Panc1 (cell line): ENCODE data around the gene FSTL4. TPM values are rescaled to one million over a fixed set of nuclear protein-coding genes. Genes with fewer than 3 reads are reported as not detected.

Source experiments
- ATAC-seq: fragments of 200-7000 bp; cut with Tn5 transposase; 2 replicates; pipeline ENCODE4 v1.9.1; 2020; ENCODE audit warnings: mild to moderate bottlenecking, moderate library complexity
- BruUV-seq: library from RNA; stranded (reverse); fragments of 400-500 nt; replicated peaks from 2 replicates; lab custom pipeline; 2021; lab: Mats Ljungman, UMichigan
- CTCF ChIA-PET: fragments of 300-600 bp; sonication (Branson Sonifier 250); formaldehyde crosslinking; loops from one replicate; lab custom pipeline; 2022; ENCODE audit warnings: antibody characterized with exemption; lab: Charles Lee
- POLR2A ChIA-PET: fragments of 300-600 bp; sonication (Branson Sonifier 250); formaldehyde crosslinking; loops from one replicate; lab custom pipeline; 2022; ENCODE audit warnings: antibody characterized with exemption; lab: Charles Lee
- DNase-seq: peaks from one replicate; pipeline ENCODE4 v3.0.0-alpha.2; 2010; ENCODE audit warnings: low read depth, low spot score
- H3K27ac ChIP-seq: 2 replicates; pipeline ENCODE4 v1.5.1; 2011; ENCODE audit warnings: mild to moderate bottlenecking, low read length, inconsistent platforms
- H3K27me3 ChIP-seq: fragments of 200-500 bp; sonication (Bioruptor generic); 2 replicates; pipeline ENCODE4 v1.6.0; 2014; ENCODE audit warnings: low read length, inconsistent platforms; ENCODE audit not compliant: control insufficient read depth, insufficient read depth
- H3K36me3 ChIP-seq: fragments of 200-500 bp; sonication (Bioruptor generic); 2 replicates; pipeline ENCODE4 v1.5.1; 2014; ENCODE audit warnings: inconsistent platforms, mild to moderate bottlenecking, low read length, moderate library complexity; ENCODE audit not compliant: control insufficient read depth, insufficient read depth
- H3K4me1 ChIP-seq: 2 replicates; pipeline ENCODE4 v1.5.1; 2011; ENCODE audit warnings: inconsistent platforms, mild to moderate bottlenecking, low read length, moderate library complexity; ENCODE audit not compliant: control insufficient read depth, insufficient read depth
- H3K4me3 ChIP-seq, 2 experiments: 2 replicates each; pipeline ENCODE4 v1.5.1; 2011 to 2012; ENCODE audit warnings: low read depth in 2 of 2, low read length in 2 of 2, mild to moderate bottlenecking in 2 of 2, inconsistent platforms in 1 of 2, moderate library complexity in 1 of 2
- H3K9me3 ChIP-seq: fragments of 200-500 bp; sonication (Bioruptor generic); 2 replicates; pipeline ENCODE4 v1.5.1; 2014; ENCODE audit warnings: low read depth, mild to moderate bottlenecking, inconsistent platforms, low read length, moderate library complexity; ENCODE audit not compliant: control insufficient read depth, insufficient read depth
- POLR2AphosphoS5 ChIP-seq: IDR thresholded peaks from 2 replicates; pipeline ENCODE4 v1.6.1; 2012; ENCODE audit warnings: mild to moderate bottlenecking, low read depth, low read length, moderate library complexity
- SIN3A ChIP-seq: IDR thresholded peaks from 2 replicates; pipeline ENCODE4 v1.6.1; 2012; ENCODE audit warnings: low read depth, mild to moderate bottlenecking, low read length, moderate library complexity, borderline replicate concordance; ENCODE audit not compliant: insufficient read depth
- TCF7L2 ChIP-seq: IDR thresholded peaks from 2 replicates; pipeline ENCODE4 v1.6.1; 2011; ENCODE audit warnings: mild to moderate bottlenecking, low read depth, low read length, inconsistent platforms
- in situ Hi-C: cut with HindIII; loops from 2 replicates; pipeline ENCODE4 v1.10.0; 2016; ENCODE audit warnings: low sequenced_read_pairs, low pct_unique_long_range_greater_than_20kb
- intact Hi-C: fragments of 100-400 bp; cut with micrococcal nuclease; formaldehyde crosslinking; loops from one replicate; pipeline ENCODE4 v1.10.0; 2022; ENCODE audit not compliant: unreplicated experiment
- total RNA-seq: library from RNA; stranded (reverse); gene quantifications from one replicate; pipeline ENCODE4 v1.2.1, GENCODE V29; 2021; ENCODE audit not compliant: unreplicated experiment
- TF ChIP-seq, protein P1 (sequence below): fragments of 450-650 bp; IDR thresholded peaks from 2 replicates; pipeline ENCODE4 v1.5.1; 2017; ENCODE audit warnings: mild to moderate bottlenecking
- TF ChIP-seq, protein P2 (sequence below), 2 experiments: IDR thresholded peaks; 2 replicates each; pipeline ENCODE4 v1.6.1; 2011 to 2012; ENCODE audit warnings: low read depth in 2 of 2, control low read depth in 1 of 2, low read length in 1 of 2, mild to moderate bottlenecking in 1 of 2, moderate library complexity in 1 of 2; ENCODE audit not compliant: insufficient read depth in 1 of 2

Gene FSTL4
- total RNA-seq, 1 experiment from 2014 or later, result 0.18 TPM

DNA sequence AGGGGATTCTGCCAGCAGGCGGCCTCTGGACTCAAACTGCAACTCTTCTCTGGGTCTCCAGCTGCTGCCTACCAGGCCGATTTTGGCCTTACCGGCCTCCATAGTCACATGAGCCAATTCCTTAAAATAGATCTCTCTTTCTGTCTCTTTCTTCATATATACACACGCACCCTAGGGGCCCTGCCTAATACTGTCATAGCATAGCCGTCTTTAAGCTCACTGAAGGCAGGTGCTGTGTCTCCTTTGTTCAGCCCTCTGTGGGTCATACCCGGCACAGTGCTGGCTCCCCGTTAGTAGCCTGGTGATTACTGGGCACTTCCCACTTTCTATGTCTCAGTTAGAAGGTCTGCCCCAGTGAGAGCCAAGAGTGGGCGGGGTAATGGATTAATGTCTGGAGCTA lies 419.6 kb downstream of the FSTL4 start:
- no peaks in the 10 kb centered on the region for H3K4me1 ChIP-seq
- TF ChIP-seq SIN3A (no peak), TCF7L2 (no peak), POLR2AphosphoS5 (no peak)
- TF ChIP-seq, protein P1, sequence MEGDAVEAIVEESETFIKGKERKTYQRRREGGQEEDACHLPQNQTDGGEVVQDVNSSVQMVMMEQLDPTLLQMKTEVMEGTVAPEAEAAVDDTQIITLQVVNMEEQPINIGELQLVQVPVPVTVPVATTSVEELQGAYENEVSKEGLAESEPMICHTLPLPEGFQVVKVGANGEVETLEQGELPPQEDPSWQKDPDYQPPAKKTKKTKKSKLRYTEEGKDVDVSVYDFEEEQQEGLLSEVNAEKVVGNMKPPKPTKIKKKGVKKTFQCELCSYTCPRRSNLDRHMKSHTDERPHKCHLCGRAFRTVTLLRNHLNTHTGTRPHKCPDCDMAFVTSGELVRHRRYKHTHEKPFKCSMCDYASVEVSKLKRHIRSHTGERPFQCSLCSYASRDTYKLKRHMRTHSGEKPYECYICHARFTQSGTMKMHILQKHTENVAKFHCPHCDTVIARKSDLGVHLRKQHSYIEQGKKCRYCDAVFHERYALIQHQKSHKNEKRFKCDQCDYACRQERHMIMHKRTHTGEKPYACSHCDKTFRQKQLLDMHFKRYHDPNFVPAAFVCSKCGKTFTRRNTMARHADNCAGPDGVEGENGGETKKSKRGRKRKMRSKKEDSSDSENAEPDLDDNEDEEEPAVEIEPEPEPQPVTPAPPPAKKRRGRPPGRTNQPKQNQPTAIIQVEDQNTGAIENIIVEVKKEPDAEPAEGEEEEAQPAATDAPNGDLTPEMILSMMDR, result no peak
- TF ChIP-seq, protein P2, sequence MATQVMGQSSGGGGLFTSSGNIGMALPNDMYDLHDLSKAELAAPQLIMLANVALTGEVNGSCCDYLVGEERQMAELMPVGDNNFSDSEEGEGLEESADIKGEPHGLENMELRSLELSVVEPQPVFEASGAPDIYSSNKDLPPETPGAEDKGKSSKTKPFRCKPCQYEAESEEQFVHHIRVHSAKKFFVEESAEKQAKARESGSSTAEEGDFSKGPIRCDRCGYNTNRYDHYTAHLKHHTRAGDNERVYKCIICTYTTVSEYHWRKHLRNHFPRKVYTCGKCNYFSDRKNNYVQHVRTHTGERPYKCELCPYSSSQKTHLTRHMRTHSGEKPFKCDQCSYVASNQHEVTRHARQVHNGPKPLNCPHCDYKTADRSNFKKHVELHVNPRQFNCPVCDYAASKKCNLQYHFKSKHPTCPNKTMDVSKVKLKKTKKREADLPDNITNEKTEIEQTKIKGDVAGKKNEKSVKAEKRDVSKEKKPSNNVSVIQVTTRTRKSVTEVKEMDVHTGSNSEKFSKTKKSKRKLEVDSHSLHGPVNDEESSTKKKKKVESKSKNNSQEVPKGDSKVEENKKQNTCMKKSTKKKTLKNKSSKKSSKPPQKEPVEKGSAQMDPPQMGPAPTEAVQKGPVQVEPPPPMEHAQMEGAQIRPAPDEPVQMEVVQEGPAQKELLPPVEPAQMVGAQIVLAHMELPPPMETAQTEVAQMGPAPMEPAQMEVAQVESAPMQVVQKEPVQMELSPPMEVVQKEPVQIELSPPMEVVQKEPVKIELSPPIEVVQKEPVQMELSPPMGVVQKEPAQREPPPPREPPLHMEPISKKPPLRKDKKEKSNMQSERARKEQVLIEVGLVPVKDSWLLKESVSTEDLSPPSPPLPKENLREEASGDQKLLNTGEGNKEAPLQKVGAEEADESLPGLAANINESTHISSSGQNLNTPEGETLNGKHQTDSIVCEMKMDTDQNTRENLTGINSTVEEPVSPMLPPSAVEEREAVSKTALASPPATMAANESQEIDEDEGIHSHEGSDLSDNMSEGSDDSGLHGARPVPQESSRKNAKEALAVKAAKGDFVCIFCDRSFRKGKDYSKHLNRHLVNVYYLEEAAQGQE (IDR thresholded peaks at IDR 0.05; ENCODE audit: insufficient read depth in 1 of 2, low read depth in 2 of 2, low read length in 1 of 2), result no peak
- no peaks in the 10 kb centered on the region for H3K27me3 ChIP-seq
- no peaks in the 10 kb centered on the region for H3K36me3 ChIP-seq
- ChIA-PET CTCF (interaction anchor here (0.7 kb wide), 1 partner anchor 68 kb away, joined by 6 read pairs; no protein-coding TSS in a partner anchor), POLR2A (no interaction called here)
- BruUV-seq, result no TSS peak
- no peaks in the 10 kb centered on the region for H3K9me3 ChIP-seq
- intact Hi-C loops (no loop called here), in situ Hi-C loops (no loop called here)
- ATAC-seq, result no peak
- no peak for DNase-seq
- H3K4me3 ChIP-seq, result no peak overlapping the region
- H3K27ac ChIP-seq, result no peak overlapping the region

DNA sequence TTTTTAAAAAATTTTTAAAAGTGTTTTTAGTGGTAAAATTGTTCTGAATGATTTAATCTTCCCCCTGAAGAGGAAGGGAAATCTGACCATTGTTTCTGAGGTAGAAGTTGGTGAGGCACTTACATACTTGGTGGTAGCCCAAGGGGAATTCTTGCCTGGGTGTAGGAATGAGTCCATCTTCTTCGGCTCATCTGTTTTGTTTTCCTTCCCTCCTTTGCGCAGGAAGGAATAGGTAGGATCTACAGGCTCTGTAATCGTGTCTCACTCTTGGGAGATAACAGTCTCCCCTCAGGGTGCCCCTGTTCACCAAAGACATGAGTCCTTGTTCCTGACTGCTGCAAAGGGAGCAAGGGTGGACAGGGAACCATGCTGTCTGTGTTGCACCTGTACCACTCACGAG lies 422.5 kb downstream of the FSTL4 start:
- no peaks in the 10 kb centered on the region for H3K36me3 ChIP-seq
- no peak overlapping the region for H3K4me3 ChIP-seq
- in situ Hi-C loops (no loop called here), intact Hi-C loops (no loop called here)
- DNase-seq (no peak), ATAC-seq (no peak)
- CTCF ChIA-PET, result no interaction called here
- POLR2A ChIA-PET, result no interaction called here
- TF ChIP-seq SIN3A (no peak), POLR2AphosphoS5 (no peak), TCF7L2 (no peak)
- TF ChIP-seq, protein P2 (IDR thresholded peaks at IDR 0.05; ENCODE audit: insufficient read depth in 1 of 2, low read depth in 2 of 2, low read length in 1 of 2), result no peak
- TF ChIP-seq, protein P1, result no peak
- H3K4me1 ChIP-seq, result no peaks in the 10 kb centered on the region
- H3K9me3 ChIP-seq, result no peaks in the 10 kb centered on the region
- no TSS peak for BruUV-seq
- no peaks in the 10 kb centered on the region for H3K27me3 ChIP-seq
- no peak overlapping the region for H3K27ac ChIP-seq
